HepG2 (cell line): ENCODE data around the gene TSPAN2. TPM values are rescaled to one million over a fixed set of nuclear protein-coding genes. Genes with fewer than 3 reads are reported as not detected.

Experiments used
- ATAC-seq: fragments of 200-7000 bp; cut with Tn5 transposase; 3 replicates; pipeline ENCODE4 v1.9.1; 2020; ENCODE audit warnings: mild to moderate bottlenecking, moderate library complexity
- BruUV-seq: library from RNA; stranded (reverse); fragments of 400-500 nt; replicated peaks from 2 replicates; lab custom pipeline; 2021; lab: Mats Ljungman, UMichigan
- CTCF ChIA-PET: fragments of 300-600 bp; formaldehyde crosslinking; extraction: SDS; loops from one replicate; lab custom pipeline; 2021; ENCODE audit warnings: low total read pairs, inconsistent platforms, low intra/inter-chr PET ratio; lab: Yijun Ruan, JAX
- POLR2A ChIA-PET: fragments of 350-600 bp; sonication (Branson Sonifier 250); formaldehyde crosslinking; loops from one replicate; lab custom pipeline; 2020; ENCODE audit warnings: antibody characterized with exemption, inconsistent platforms; lab: Yijun Ruan, JAX
- DNase-seq: peaks from one replicate; pipeline ENCODE4 v3.0.0-alpha.2; 2015; ENCODE audit warnings: low spot score
- FAIRE-seq: peaks from 3 replicates; lab custom pipeline; 2011; peaks lifted over from hg19 to GRCh38; lab: Jason Lieb, UNC
- H2AFZ ChIP-seq: one replicate; pipeline ENCODE4 v1.6.1; 2011; ENCODE audit warnings: low read length, inconsistent platforms
- H3K27ac ChIP-seq: fragments of 300-600 bp; 3 replicates; pipeline ENCODE4 v1.8.0; 2011; ENCODE audit warnings: mixed run types, mild to moderate bottlenecking, mixed read lengths, low read length, inconsistent platforms; ENCODE audit not compliant: insufficient read depth; ENCODE audit errors: extremely low read length
- H3K27me3 ChIP-seq, 2 experiments: fragments of 200-600 bp in 1 of 2; 2 replicates in 1 of 2; 3 replicates in 1 of 2; pipeline versions ENCODE4 v1.6.0 to v1.8.0; 2011; ENCODE audit warnings: low read length in 2 of 2, mild to moderate bottlenecking in 2 of 2, moderate library complexity in 2 of 2, inconsistent platforms in 1 of 2; ENCODE audit not compliant: insufficient read depth in 2 of 2, control insufficient read depth in 1 of 2
- H3K36me3 ChIP-seq, 2 experiments: fragments of 200-600 bp in 1 of 2; replicated peaks in 1 of 2; 2 replicates in 1 of 2; 3 replicates in 1 of 2; pipeline versions ENCODE4 v1.5.1 to v1.8.0; 2011; ENCODE audit warnings: low read length in 2 of 2, inconsistent platforms in 1 of 2; ENCODE audit not compliant: insufficient read depth in 2 of 2, control insufficient read depth in 1 of 2
- H3K4me1 ChIP-seq: 2 replicates; pipeline ENCODE4 v1.5.1; 2012; ENCODE audit warnings: low read length, inconsistent platforms; ENCODE audit not compliant: insufficient read depth
- H3K4me2 ChIP-seq: 2 replicates; pipeline ENCODE4 v1.6.0; 2011; ENCODE audit warnings: low read depth, low read length, inconsistent platforms
- H3K4me3 ChIP-seq, 3 experiments: fragments of 200-600 bp in 1 of 3; sonication (generic), shearing (Covaris generic) in 1 of 3; replicated peaks in 1 of 3; 2 replicates each; pipeline ENCODE4 v1.5.1; 2011 to 2016; ENCODE audit warnings: low read length in 3 of 3, inconsistent platforms in 2 of 3, low read depth in 2 of 3, mild to moderate bottlenecking in 2 of 3, control low read depth in 1 of 3, mixed read lengths in 1 of 3; ENCODE audit not compliant: insufficient read depth in 1 of 3
- H3K79me2 ChIP-seq: one replicate; pipeline ENCODE4 v1.6.1; 2011; ENCODE audit warnings: low read length, inconsistent platforms; ENCODE audit not compliant: insufficient read depth
- H3K9ac ChIP-seq: 2 replicates; pipeline ENCODE4 v1.6.0; 2011; ENCODE audit warnings: mild to moderate bottlenecking, low read depth, low read length, inconsistent platforms; ENCODE audit not compliant: insufficient read depth
- H3K9me3 ChIP-seq: 2 replicates; pipeline ENCODE4 v1.5.1; 2012; ENCODE audit warnings: mild to moderate bottlenecking, low read length
- H4K20me1 ChIP-seq: 2 replicates; pipeline ENCODE4 v1.6.0; 2011; ENCODE audit warnings: inconsistent platforms, mild to moderate bottlenecking, low read length, moderate library complexity; ENCODE audit not compliant: insufficient read depth
- ATAD3A ChIP-seq: sonication (generic); formaldehyde crosslinking; IDR thresholded peaks from 2 replicates; pipeline ENCODE4 v1.4.0; 2020; ENCODE audit warnings: missing genetic modification reagents
- CBX2 ChIP-seq, 2 experiments: fragments of 200-600 bp in 1 of 2; sonication (generic); formaldehyde crosslinking in 1 of 2; IDR thresholded peaks; 2 replicates each; pipeline versions ENCODE4 v1.7.0 to v1.8.1; 2018 to 2022; ENCODE audit warnings: low read depth in 2 of 2, low read length in 1 of 2, mild to moderate bottlenecking in 1 of 2, missing genetic modification reagents in 1 of 2
- CCAR2 ChIP-seq: fragments of 200-400 bp; formaldehyde crosslinking; optimal IDR thresholded peaks from 2 replicates; pipeline ENCODE3; 2018; ENCODE audit warnings: low read depth, mild to moderate bottlenecking, low read length, moderate library complexity
- FOXK2 ChIP-seq: fragments of 450-650 bp; IDR thresholded peaks from 2 replicates; pipeline ENCODE4 v1.6.1; 2016
- HNF4A ChIP-seq: sonication (generic); formaldehyde crosslinking; IDR thresholded peaks from 2 replicates; pipeline ENCODE4 v1.4.0; 2020; ENCODE audit warnings: missing genetic modification reagents
- HNRNPK ChIP-seq: fragments of 200-400 bp; formaldehyde crosslinking; IDR thresholded peaks from 2 replicates; pipeline ENCODE4 v1.6.1; 2018; ENCODE audit warnings: low read length, low read depth, moderate library complexity, mild to moderate bottlenecking; ENCODE audit not compliant: poor library complexity, severe bottlenecking
- JUND ChIP-seq: sonication (generic); formaldehyde crosslinking; IDR thresholded peaks from 2 replicates; pipeline ENCODE4 v1.8.0; 2022; ENCODE audit warnings: mild to moderate bottlenecking, missing genetic modification reagents
- POGK ChIP-seq: sonication (generic); formaldehyde crosslinking; conservative IDR thresholded peaks from 2 replicates; pipeline ENCODE4 v1.8.0; 2022; ENCODE audit warnings: mild to moderate bottlenecking, moderate library complexity, missing genetic modification reagents
- POLR2AphosphoS5 ChIP-seq: IDR thresholded peaks from 2 replicates; pipeline ENCODE4 v1.6.1; 2012; ENCODE audit warnings: low read depth, low read length
- RAD21 ChIP-seq: fragments of 450-650 bp; formaldehyde crosslinking; IDR thresholded peaks from 2 replicates; pipeline ENCODE4 v1.5.0; 2020; ENCODE audit warnings: mild to moderate bottlenecking
- RARG ChIP-seq: sonication (generic); formaldehyde crosslinking; IDR thresholded peaks from 2 replicates; pipeline ENCODE4 v1.4.0; 2020; ENCODE audit warnings: low read depth, mild to moderate bottlenecking, missing genetic modification reagents
- RFX5 ChIP-seq: IDR thresholded peaks from 2 replicates; pipeline ENCODE4 v1.6.1; 2011; ENCODE audit warnings: low read depth, low read length, improper control_type of control experiment
- ZNF354B ChIP-seq: sonication (generic); formaldehyde crosslinking; IDR thresholded peaks from 2 replicates; pipeline ENCODE4 v1.8.0; 2022; ENCODE audit warnings: mild to moderate bottlenecking, missing genetic modification reagents
- ZNF570 ChIP-seq: sonication (generic); formaldehyde crosslinking; IDR thresholded peaks from 2 replicates; pipeline ENCODE4 v1.4.0; 2020; ENCODE audit warnings: mild to moderate bottlenecking, missing genetic modification reagents, borderline replicate concordance
- ZNF879 ChIP-seq: sonication (generic); formaldehyde crosslinking; IDR thresholded peaks from 2 replicates; pipeline ENCODE4 v1.8.1; 2023; ENCODE audit warnings: missing genetic modification reagents
- WGBS: methylation state at CpG from one replicate; pipeline ENCODE4 v1.1.6; 2017; ENCODE audit warnings: low lambda C conversion rate; 5-methylcytosine and 5-hydroxymethylcytosine counted together
- in situ Hi-C: cut with HindIII; loops from 2 replicates; pipeline ENCODE4 v1.10.0; 2017; ENCODE audit warnings: low pct_unique_long_range_greater_than_20kb; ENCODE audit not compliant: extremely low pct_ligation_motif_present
- intact Hi-C: fragments of 100-400 bp; cut with micrococcal nuclease; formaldehyde crosslinking; loops from one replicate; pipeline ENCODE4 v1.10.0; 2022; ENCODE audit not compliant: unreplicated experiment
- polyA plus RNA-seq, 8 experiments: library from polyadenylated mRNA; depleted of rRNA in 3 of 8; stranded (reverse) in 7 of 8; unstranded in 1 of 8; fragments of >200 nt; fragmentation: Illumina TruSeq in 4 of 8; extraction: Trizol in 4 of 8; gene quantifications; 2 replicates each; pipeline versions ENCODE4 v1.2.1 to v1.2.3, GENCODE V29; 2011 to 2016; ENCODE audit warnings: low read depth in 4 of 8, missing spikeins in 1 of 8, mixed read lengths in 1 of 8; ENCODE audit not compliant: insufficient read depth in 1 of 8
- total RNA-seq, 5 experiments: library from RNA; depleted of rRNA; stranded (reverse); fragments of >200 nt; fragmentation: Illumina TruSeq; extraction: Trizol; gene quantifications; 2 replicates each; pipeline ENCODE4 v1.2.3, GENCODE V29; 2016; ENCODE audit warnings: low read depth in 1 of 5

The TSPAN2 gene
- total and polyA plus RNA-seq, 2 of the 13 experiments (the other 11 are each of a cell fraction or from before 2014, with no cell fraction given) = not detected

GRCh38 chr1:115078708-115079107, 10.6 kb downstream of the TSPAN2 start (continued):
- TF ChIP-seq RARG (CRISPR knock-in tag) = no peak

GRCh38 chr1:115077984-115078330, 11.3 kb downstream of the TSPAN2 start:
- no peak overlapping the region for H3K27ac ChIP-seq
- WGBS = 41% methylated on average over 1 of the region's 1 CpG
- in situ Hi-C loops = no loop called here
- TF ChIP-seq JUND (CRISPR knock-in tag) = no peak
- TF ChIP-seq POLR2AphosphoS5 = no peak
- TF ChIP-seq RFX5 = no peak
- no peak for TF ChIP-seq POGK (CRISPR knock-in tag)
- no peak for TF ChIP-seq ZNF879 (CRISPR knock-in tag)
- TF ChIP-seq CCAR2 = no peak
- TF ChIP-seq HNRNPK = no peak
- TF ChIP-seq ATAD3A = no peak
- no peak for TF ChIP-seq ZNF570
- TF ChIP-seq HNF4A (CRISPR knock-in tag) = no peak
- no peak for TF ChIP-seq RAD21 (CRISPR knock-in tag)
- TF ChIP-seq ZNF354B (CRISPR knock-in tag) = no peak
- no peak for TF ChIP-seq FOXK2
- TF ChIP-seq CBX2 (IDR thresholded peaks at IDR 0.05; ENCODE audit: low read depth, low read length) = no peak
- no peak for TF ChIP-seq CBX2 (CRISPR knock-in tag; IDR thresholded peaks at IDR 0.05; ENCODE audit: low read depth)
- TF ChIP-seq, all 625 proteins: peak for 0
- Histone ChIP-seq H3K4me2 (no peak overlapping the region), H3K9me3 (no peaks in the 10 kb centered on the region), H3K9ac (no peak overlapping the region), H3K79me2 (no peaks in the 10 kb centered on the region), H3K36me3 (no peaks in the 10 kb centered on the region), H3K27me3 (peaks cover under 1 to 17% of the 10 kb centered on the region in 2 experiments), H3K4me3 (no peak overlapping the region), H2AFZ (no peak overlapping the region), H3K4me1 (no peaks in the 10 kb centered on the region), H4K20me1 (no peaks in the 10 kb centered on the region)
- DNase-seq (no peak), FAIRE-seq (no peak), ATAC-seq (no peak)
- ChIA-PET CTCF (no interaction called here), POLR2A (no interaction called here)
- intact Hi-C loops = no loop called here
- BruUV-seq = no TSS peak
